HG03457 (cell line): Measurements from ENCODE around the gene BCLAF1.
"Not testable (repeated sequence)": the region's sequence is repeated elsewhere in the genome, so short reads cannot be mapped to it uniquely, and the experiment has no call there.

Source experiments
- ATAC-seq: cut with Tn5 transposase; IDR thresholded peaks from one replicate; pipeline ENCODE4 v1.9.1; 2021; ENCODE audit warnings: moderate number of reproducible peaks; ENCODE audit not compliant: unreplicated experiment

The BCLAF1 gene

GRCh38 chr6:136249811-136250685 lies 39.6 kb downstream of the BCLAF1 start, which contains the start of gene MTFR2:
MTFR2 (minus strand) TSS chr6:136250311; CDS start chr6:136249099, 1,212 bp downstream.
- ATAC-seq = peak; percentile 97

DNA sequence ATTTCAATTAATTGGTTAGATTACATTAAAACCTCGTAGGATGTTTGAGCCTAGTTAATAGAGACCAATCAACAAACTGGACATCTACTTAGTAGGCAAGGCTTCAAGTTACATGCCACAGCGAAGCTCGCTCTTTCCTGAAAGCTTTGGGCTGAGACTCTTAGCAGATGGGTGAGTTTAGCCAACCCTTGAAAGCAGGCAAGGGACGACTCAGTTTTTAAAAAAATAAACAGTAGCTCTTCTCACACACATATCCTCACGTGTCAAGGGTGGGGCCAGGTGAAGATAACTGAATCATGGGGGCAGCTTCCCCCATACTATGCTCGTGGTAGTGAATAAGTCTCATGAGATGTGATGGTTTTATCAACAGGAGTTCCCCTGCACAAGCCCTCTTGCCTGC lies 40.3 kb downstream of the BCLAF1 start:
- ATAC-seq = no peak

DNA sequence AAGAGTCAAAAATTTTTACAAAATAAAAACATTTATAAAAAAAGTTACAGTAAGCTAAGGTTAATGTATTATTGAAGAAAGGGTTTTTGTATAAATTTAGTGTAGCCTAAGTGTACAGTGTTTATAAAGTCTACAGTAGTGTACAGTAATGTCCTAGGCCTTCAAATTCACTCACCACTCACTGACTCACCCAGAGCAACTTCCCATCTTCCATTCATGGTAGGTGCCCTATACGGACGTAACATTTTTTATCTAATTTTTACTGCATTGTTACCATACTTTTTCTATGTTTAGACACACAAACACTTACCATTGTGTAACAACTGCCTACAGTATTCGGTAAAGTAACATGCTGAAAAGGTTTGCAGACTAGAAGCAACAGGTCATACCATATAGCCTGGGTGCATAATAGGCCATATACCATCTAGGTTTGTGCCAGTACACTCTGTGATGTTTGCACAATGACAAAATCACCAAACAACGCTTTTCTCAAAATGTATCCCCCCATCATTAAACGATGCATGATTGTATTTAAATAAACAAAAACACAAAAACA lies 45.5 kb downstream of the BCLAF1 start:
- no peak for ATAC-seq

DNA sequence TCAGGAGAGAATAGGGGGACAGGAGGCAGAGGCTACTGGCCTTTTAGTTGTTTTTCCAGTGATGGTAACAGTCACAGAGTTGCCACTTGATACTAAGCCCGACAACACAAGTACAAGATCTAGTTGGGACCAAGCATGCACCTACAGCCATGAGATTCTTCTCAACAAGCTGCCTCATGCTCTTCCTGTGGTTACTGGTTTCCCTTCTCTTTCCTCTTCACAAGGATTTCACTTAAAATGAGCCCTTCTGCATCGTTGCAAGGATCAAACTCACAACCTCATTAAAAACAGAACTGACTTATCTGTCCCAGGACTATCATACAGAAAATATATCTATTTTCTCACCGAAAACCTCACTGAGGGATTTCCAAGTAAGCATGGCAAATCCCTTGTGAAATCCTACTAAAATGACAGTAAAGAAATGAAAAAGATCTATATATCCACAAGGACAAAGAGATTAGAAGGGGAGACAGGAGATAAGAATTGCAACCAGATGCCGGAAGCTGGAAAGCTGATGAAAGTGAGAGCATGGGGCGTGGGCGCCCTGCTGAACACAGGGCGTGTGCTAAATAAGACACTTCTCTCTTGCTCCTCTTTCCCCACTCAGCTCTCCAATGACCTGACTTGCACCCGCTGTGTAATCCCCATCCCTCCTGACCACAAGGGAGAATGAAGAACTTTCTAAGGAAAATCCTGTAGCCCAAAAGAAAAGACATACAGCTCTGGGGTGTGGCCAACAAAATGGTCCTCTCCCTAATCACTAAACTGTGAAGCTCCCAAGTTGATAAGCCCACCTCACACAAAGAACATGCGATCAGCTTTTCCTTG lies 53.0 kb downstream of the BCLAF1 start:
- ATAC-seq = no peak

- no peak for ATAC-seq
Measured at GRCh38 chr6:136235233-136235564, 54.4 kb downstream of the BCLAF1 start.

- ATAC-seq = no peak
Measured at GRCh38 chr6:136232701-136233100, 56.9 kb downstream of the BCLAF1 start.

GRCh38 chr6:136230219-136230853 lies 59.3 kb downstream of the BCLAF1 start:
- ATAC-seq = no peak

DNA sequence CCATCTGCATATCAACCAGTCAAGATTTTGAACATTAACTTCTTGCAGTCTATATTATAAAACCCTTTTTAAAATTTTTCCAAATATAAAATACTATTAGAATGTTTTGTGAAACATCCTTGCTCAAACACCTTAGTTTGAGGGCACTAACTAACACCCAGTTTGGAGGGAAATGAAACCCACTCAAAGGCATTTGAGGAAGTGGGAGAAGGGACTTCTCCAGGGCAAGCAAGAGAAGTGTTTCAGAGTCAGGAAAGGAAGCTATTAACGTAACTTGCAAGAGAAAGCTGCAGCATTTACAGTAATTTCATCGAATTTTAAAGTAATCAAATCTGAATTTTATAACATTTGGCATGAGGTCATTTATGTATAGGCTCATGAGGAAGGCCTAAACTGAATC lies 60.8 kb downstream of the BCLAF1 start:
- no peak for ATAC-seq

DNA sequence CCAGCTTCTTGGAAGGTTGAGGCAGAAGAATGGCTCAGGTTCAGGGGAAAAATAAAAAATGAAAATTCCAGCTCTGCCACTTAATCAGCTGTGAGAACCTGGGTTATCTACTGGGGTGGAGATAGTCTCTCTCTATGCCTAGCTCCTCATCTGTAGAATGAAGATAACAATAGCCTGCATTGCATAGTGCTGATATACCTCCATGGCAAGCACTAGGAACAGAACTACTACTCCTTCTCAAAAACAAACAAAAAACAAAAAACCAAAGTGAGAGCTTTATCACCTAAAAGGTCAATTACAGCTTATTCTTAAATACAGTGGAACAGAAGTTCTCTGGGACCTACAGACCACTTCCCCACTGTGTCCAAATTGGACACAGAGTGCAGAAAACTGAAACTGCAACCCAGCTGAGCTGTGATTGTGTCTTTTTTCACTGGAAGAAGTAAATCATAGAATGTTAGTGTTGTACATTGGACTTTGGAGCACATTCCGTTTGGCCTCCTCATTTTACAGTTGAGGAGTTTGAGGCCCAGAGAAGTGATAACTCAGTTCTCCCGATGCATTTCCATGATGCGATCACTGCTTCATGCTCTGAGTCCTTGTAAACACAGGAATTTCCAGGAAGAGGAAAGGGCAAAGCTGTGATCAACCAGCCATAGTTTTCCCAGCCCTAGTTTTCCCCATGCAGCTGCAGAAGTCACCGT lies 62.8 kb downstream of the BCLAF1 start:
- no peak for ATAC-seq

- peak; percentile 63 for ATAC-seq
Measured at GRCh38 chr6:136226027-136226673, 63.5 kb downstream of the BCLAF1 start.

- no peak for ATAC-seq
Measured at GRCh38 chr6:136225496-136225895, 64.2 kb downstream of the BCLAF1 start.

DNA sequence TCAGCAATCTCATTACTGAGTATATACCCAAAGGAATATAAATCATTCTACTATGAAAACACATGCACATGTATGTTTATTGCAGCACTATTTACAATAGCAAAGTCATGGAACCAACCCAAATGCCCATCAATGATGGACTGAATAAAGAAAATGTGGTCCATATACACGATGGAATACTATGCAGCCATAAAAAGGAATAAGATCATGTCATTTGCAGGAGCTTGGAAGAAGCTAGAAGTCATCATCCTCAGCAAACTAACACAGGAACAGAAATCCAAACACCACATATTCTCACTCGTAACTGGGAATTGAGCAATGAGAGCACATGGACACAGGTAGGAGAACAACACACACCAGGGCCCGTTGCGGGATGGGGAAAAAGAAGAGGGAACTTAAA lies 64.7 kb downstream of the BCLAF1 start:
- ATAC-seq = not testable (repeated sequence)

DNA sequence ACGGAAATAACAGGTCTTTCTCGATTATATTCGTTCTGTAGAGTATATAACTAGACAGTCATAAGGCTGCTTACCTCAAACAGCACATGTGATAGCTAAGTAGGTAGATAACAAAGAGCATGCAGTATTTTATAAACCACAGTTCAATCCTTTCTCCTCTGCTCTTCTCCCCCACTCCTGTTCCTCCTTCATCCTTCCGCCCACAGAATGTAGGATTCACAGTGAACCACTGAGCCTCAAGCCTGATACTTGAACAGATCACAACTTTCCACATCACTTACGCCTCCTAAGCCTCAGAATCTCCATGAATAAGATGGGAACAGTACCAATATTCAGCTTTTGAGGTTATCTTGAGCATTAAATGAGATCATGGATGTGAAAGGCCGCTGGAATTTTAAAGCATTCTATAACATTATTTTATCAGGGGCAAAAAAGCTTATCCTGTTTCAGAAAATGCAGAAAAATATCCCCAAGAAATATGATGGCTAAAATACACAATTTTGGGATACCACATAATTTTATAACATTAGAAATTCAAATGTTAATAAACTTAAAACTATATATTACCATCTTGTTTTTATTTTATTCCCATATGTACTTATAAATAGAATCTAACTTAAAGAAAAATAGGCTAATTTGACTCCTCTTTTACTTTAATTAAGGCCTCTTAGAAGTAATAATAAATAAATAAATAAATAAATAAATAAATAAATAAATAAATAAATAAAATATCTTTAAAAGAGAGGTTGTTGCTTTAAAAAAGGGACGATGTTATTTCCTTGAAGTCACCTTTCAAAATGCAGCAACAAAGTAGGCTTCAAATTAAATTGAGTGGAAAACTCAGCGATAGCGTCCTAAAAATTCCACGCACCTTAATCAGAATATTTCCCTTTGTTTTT lies 72.9 kb downstream of the BCLAF1 start:
- ATAC-seq = no peak

- no peak for ATAC-seq
Measured at GRCh38 chr6:136213853-136214252, 75.8 kb downstream of the BCLAF1 start.

GRCh38 chr6:136213012-136213539 lies 76.6 kb downstream of the BCLAF1 start:
- no peak for ATAC-seq

DNA sequence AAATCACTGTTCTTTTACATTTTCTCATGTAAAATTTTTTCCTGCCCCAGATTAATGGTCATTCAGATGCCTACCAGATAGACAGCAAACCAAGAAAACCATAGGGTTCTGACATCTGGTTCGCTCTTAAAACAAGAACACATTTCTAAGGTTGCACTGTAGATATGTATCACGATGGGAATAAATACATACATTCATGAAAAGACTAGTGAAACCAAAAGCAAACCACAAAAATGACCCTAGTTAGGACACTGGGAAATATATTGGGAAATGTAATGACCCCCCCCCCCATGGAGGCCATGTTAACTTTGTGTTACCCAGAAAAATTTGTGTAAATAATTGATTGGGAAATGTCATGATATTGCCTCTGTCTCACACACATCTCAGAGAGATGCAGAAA lies 77.0 kb downstream of the BCLAF1 start:
- ATAC-seq = no peak

GRCh38 chr6:136210398-136211165 lies 79.1 kb downstream of the BCLAF1 start:
- ATAC-seq = no peak

- no peak for ATAC-seq
Measured at GRCh38 chr6:136209496-136209895, 80.2 kb downstream of the BCLAF1 start.
